Mucosa of rectum (tissue), 2 donors: Measurements from ENCODE around the gene NTNG1.

Source experiments
- H3K27ac ChIP-seq, 2 donors: one replicate each; pipeline ENCODE4 v1.7.0; 2013; ENCODE audit warnings: inconsistent platforms in 2 of 2, low read depth in 2 of 2, low read length in 2 of 2
- H3K27me3 ChIP-seq, 2 donors: one replicate each; pipeline ENCODE4 v1.7.0; 2013; ENCODE audit warnings: low read length in 2 of 2; ENCODE audit not compliant: control insufficient read depth in 2 of 2, insufficient read depth in 2 of 2
- H3K36me3 ChIP-seq, 2 donors: one replicate each; pipeline ENCODE4 v1.7.0; 2013; ENCODE audit warnings: low read length in 2 of 2; ENCODE audit not compliant: control insufficient read depth in 2 of 2, insufficient read depth in 2 of 2
- H3K4me1 ChIP-seq, 2 donors: one replicate each; pipeline ENCODE4 v1.7.0; 2013; ENCODE audit warnings: low read length in 2 of 2, mild to moderate bottlenecking in 1 of 2; ENCODE audit not compliant: control insufficient read depth in 2 of 2, insufficient read depth in 2 of 2
- H3K4me3 ChIP-seq, 2 donors: one replicate each; pipeline ENCODE4 v1.7.0; 2013; ENCODE audit warnings: low read length in 2 of 2
- H3K9ac ChIP-seq, 2 donors: one replicate each; pipeline ENCODE4 v1.7.0; 2013; ENCODE audit warnings: low read length in 2 of 2, low read depth in 1 of 2, mild to moderate bottlenecking in 1 of 2
- H3K9me3 ChIP-seq, 2 donors: one replicate each; pipeline ENCODE4 v1.7.0; 2013; ENCODE audit warnings: low read length in 2 of 2; ENCODE audit not compliant: control insufficient read depth in 2 of 2
- donor health status: healthy.
- donor health status: Normal muscosa, but diverticular disease.

NTNG1 gene

DNA sequence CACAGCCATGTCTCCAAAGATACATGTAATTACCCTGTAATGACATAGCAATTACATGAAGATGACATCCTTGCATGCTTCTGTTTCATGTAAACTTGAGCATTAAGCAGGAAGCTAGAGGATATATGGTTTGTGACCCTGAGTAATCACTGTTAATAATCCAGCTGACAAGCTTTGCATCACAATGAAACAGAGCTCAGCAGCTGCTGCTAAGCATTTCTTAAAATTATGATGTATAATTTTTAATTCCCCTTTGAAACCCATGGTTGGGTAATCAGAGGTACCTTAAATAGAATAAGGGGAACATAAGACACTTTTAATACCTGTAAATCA, 293.5 kb downstream of the NTNG1 start:
- H3K27ac ChIP-seq: no peak overlapping the region
- no peaks in the 10 kb centered on the region for H3K4me1 ChIP-seq
- no peak overlapping the region for H3K9ac ChIP-seq
- no peaks in the 10 kb centered on the region for H3K36me3 ChIP-seq
- no peak overlapping the region for H3K4me3 ChIP-seq
- H3K27me3 ChIP-seq: no peaks in the 10 kb centered on the region
- H3K9me3 ChIP-seq: no peaks in the 10 kb centered on the region

- H3K27ac ChIP-seq: no peak overlapping the region
- no peaks in the 10 kb centered on the region for H3K9me3 ChIP-seq
- no peaks in the 10 kb centered on the region for H3K4me1 ChIP-seq
- no peaks in the 10 kb centered on the region for H3K27me3 ChIP-seq
- no peak overlapping the region for H3K9ac ChIP-seq
- H3K4me3 ChIP-seq: no peak overlapping the region
- H3K36me3 ChIP-seq: no peaks in the 10 kb centered on the region
Observed at GRCh38 chr1:107436552-107437241, 295.9 kb downstream of the NTNG1 start.

GRCh38 chr1:107439567-107439966, 298.7 kb downstream of the NTNG1 start:
- Histone ChIP-seq H3K4me3 (no peak overlapping the region), H3K9ac (no peak overlapping the region), H3K27me3 (no peaks in the 10 kb centered on the region), H3K27ac (no peak overlapping the region), H3K4me1 (no peaks in the 10 kb centered on the region), H3K36me3 (no peaks in the 10 kb centered on the region), H3K9me3 (no peaks in the 10 kb centered on the region)

DNA sequence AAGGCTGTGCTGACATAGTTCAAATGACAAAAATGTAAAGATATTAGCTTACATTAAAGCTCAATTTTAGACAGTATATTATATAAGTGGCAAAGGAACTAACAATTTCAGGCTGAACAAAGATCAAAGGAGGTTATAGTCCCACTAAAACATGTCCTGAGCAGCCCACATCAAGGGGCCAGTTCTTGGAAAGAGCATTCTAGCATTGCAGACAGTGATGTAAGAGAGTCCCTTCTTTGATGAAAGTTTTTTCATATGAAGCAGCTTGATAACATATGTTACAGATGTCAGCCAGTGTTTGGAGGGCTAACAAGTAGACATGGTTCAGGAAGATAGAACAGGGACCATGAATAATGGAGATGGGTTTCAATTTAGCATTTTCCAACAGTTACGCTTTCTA, 301.7 kb downstream of the NTNG1 start:
- Histone ChIP-seq H3K36me3 (no peaks in the 10 kb centered on the region), H3K27me3 (no peaks in the 10 kb centered on the region), H3K27ac (no peak overlapping the region), H3K4me1 (no peaks in the 10 kb centered on the region), H3K9ac (no peak overlapping the region), H3K9me3 (no peaks in the 10 kb centered on the region), H3K4me3 (no peak overlapping the region)

DNA sequence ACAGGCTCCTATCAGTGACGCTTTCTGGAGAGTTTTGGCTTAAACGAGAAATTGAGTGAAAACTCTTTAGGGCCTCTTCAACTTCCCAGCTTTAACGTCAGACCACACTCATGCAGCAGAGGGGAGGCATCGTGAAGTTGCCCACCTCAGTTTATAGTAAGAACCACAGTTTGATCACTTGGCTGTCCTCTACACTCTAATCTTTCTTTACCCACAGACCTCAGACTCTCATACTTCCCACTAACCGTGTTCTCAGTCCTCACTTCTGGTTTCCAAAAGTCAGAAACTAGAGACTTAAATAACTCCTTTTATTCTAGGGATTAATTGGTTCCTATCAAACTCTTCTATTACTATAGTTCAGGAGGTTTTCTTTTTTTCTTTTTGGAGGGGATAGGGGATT, 302.2 kb downstream of the NTNG1 start:
- H3K27ac ChIP-seq: no peak overlapping the region
- no peaks in the 10 kb centered on the region for H3K9me3 ChIP-seq

GRCh38 chr1:107443860-107444259, 303.0 kb downstream of the NTNG1 start:
- no peak overlapping the region for H3K27ac ChIP-seq
- no peaks in the 10 kb centered on the region for H3K4me1 ChIP-seq
- H3K4me3 ChIP-seq: no peak overlapping the region
- no peaks in the 10 kb centered on the region for H3K9me3 ChIP-seq
- no peak overlapping the region for H3K9ac ChIP-seq
- no peaks in the 10 kb centered on the region for H3K27me3 ChIP-seq
- no peaks in the 10 kb centered on the region for H3K36me3 ChIP-seq

More for the DNA sequence above, 302.2 kb downstream of the NTNG1 start:
- Histone ChIP-seq H3K27me3 (no peaks in the 10 kb centered on the region), H3K4me1 (no peaks in the 10 kb centered on the region), H3K9ac (no peak overlapping the region), H3K4me3 (no peak overlapping the region), H3K36me3 (no peaks in the 10 kb centered on the region)

GRCh38 chr1:107444302-107444701, 303.5 kb downstream of the NTNG1 start:
- Histone ChIP-seq H3K9ac (no peak overlapping the region), H3K36me3 (no peaks in the 10 kb centered on the region), H3K9me3 (no peaks in the 10 kb centered on the region), H3K4me3 (no peak overlapping the region), H3K27me3 (no peaks in the 10 kb centered on the region), H3K4me1 (no peaks in the 10 kb centered on the region), H3K27ac (no peak overlapping the region)

- no peaks in the 10 kb centered on the region for H3K36me3 ChIP-seq
- H3K27ac ChIP-seq: no peak overlapping the region
- no peaks in the 10 kb centered on the region for H3K27me3 ChIP-seq
- no peaks in the 10 kb centered on the region for H3K4me1 ChIP-seq
- no peak overlapping the region for H3K9ac ChIP-seq
- H3K9me3 ChIP-seq: no peaks in the 10 kb centered on the region
- no peak overlapping the region for H3K4me3 ChIP-seq
Observed at GRCh38 chr1:107449326-107449725, 308.5 kb downstream of the NTNG1 start.

GRCh38 chr1:107450899-107451664, 310.2 kb downstream of the NTNG1 start:
- Histone ChIP-seq H3K9me3 (no peaks in the 10 kb centered on the region), H3K27ac (peak overlapping the region; percentile 38 to 53)

GRCh38 chr1:107451715-107452114, 310.9 kb downstream of the NTNG1 start:
- H3K36me3 ChIP-seq: no peaks in the 10 kb centered on the region
- H3K9ac ChIP-seq: no peak overlapping the region
- peak overlapping the region; percentile 38 to 53 for H3K27ac ChIP-seq
- no peaks in the 10 kb centered on the region for H3K4me1 ChIP-seq
- H3K4me3 ChIP-seq: no peak overlapping the region
- no peaks in the 10 kb centered on the region for H3K9me3 ChIP-seq
- no peaks in the 10 kb centered on the region for H3K27me3 ChIP-seq

More at GRCh38 chr1:107450899-107451664, 310.2 kb downstream of the NTNG1 start:
- Histone ChIP-seq H3K4me1 (no peaks in the 10 kb centered on the region), H3K9ac (no peak overlapping the region), H3K36me3 (no peaks in the 10 kb centered on the region), H3K27me3 (no peaks in the 10 kb centered on the region), H3K4me3 (no peak overlapping the region)
